ENCODE results near the gene STIM1.

GRCh38 chr11:3946455-3947017, 91.1 kb downstream of the STIM1 start:
- TF ChIP-seq GATA2 (IDR thresholded peaks at IDR 0.05; ENCODE audit: low read depth, low read length) (no peak), GATA3 (IDR thresholded peaks at IDR 0.05; ENCODE audit: low read depth, low read length) (no peak)
